Hematopoietic multipotent progenitor cell treated with erythropoietin and hydrocortisone succinate and interleukin-3 and kit ligand, for 15 days (in vitro differentiated cells): ENCODE measurements around the gene BPIFB2.
"Not testable (repeated sequence)": the region's sequence is repeated elsewhere in the genome, so short reads cannot be mapped to it uniquely, and the experiment has no call there.

Experiments
- DNase-seq: peaks from one replicate; pipeline ENCODE4 v3.0.0-alpha.2; 2015; ENCODE audit warnings: low spot score

The BPIFB2 gene

GRCh38 chr20:32970973-32971300 is 36.6 kb upstream of the BPIFB2 start:
- no peak for DNase-seq

DNA sequence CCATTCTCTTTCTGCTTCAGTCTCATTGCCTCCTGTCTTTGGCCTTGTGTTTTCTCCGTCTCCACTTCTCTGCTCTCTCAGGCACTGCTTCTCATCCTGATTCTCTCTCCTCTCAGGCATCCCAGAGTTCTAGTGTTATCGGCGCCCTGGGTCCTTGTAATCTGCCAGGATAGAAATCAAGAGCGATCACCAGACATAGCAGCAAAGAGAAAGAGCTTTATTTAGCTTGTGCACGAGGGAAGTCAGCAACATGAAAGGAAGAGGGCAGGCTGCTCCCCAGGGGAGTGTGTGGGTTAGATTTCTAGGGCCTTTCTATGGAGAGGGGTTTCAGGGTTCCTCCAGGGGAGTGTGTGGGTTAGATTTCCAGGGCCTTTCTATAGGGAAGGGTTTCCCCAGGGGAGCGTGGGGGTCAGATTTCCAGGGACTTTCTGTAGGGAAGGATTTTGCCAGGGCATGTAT is 35.8 kb upstream of the BPIFB2 start:
- no peak for DNase-seq

GRCh38 chr20:32972181-32973076 is 35.1 kb upstream of the BPIFB2 start:
- DNase-seq = no peak

DNA sequence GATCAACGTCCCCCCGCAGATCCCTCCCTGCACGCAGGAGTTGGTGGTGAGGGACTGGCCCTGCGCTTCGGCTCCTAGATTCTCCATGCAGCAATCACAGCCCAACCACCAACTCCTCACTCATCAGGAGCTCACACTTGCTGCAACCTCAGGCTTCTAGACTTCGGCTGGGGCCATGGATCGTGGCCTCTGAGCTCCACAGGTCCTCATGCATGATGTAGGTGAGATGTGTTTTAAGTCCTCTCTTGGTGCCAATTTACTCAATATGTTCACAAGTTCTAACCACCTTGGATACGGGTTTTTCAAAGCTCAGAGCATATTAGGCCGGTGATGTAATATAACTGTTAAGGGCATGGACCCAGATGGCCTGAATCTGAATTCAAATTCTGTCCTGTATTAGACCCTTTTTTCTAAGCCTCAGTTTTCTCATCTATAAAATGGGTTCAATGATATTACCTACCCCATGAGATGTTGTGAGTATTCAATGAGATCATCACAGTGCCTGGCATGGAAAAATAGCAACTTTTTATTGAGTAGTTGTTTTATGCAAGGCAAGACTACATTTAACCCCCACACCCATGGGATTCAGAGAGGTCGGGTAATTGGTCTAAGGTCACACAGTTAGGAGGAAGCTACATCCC is 34.3 kb upstream of the BPIFB2 start:
- DNase-seq = no peak

DNA sequence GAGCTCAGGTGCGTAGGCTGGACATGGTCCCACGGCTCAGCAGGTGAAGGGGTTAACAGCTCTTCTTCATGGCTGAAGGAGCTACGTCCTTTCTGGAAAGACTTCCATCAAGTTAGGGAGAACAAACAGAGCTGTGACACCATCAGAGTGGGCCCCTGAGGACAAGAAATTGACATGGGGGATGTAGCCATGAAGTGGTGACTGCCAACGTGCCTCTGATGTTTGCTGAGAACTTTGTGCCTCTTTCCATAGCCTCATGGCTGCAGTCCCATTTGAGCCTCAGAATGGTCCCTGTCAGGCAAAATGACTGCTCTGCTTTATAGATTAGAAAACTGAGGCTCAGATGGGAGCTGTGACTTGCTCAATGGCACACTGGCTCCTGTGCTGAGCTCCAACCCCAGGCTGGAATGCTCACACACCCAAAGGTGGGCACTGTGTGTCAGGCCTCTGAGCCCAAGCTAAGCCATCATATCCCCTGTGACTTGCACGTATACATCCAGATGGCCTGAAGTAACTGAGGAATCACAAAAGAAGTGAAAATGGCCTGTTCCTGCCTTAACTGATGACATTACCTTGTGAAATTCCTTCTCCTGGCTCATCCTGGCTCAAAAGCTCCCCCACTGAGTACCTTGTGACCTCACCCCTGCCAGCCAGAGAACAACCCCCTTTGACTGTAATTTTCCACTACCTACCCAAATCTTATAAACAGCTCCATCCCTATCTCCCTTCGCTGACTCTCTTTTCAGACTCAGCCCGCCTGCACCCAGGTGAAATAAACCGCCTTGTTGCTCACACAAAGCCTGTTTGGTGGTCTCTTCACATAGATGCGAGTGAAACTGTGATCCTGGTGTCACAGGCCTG is 33.1 kb upstream of the BPIFB2 start:
- not testable (repeated sequence) for DNase-seq

DNA sequence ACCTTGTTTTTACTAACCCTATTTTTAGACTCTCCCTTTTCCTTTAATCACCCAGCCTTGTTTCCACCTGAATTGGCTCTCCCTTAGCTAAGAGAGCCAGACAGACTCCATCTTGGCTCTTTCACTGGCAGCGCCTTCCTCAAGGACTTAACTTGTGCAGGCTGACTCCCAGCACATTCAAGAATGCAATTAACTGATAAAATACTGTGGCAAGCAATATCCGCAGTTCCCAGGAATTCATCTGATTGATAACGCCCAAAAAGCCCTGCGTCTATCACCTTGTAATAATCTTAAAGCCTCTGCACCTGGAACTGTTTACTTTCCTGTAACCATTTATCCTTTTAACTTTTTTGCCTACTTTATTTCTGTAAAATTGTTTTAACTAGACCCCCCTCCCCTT is 32.4 kb upstream of the BPIFB2 start:
- not testable (repeated sequence) for DNase-seq

GRCh38 chr20:32975698-32976674 is 31.5 kb upstream of the BPIFB2 start:
- DNase-seq = no peak

GRCh38 chr20:32976746-32977145 is 30.8 kb upstream of the BPIFB2 start:
- DNase-seq = no peak

DNA sequence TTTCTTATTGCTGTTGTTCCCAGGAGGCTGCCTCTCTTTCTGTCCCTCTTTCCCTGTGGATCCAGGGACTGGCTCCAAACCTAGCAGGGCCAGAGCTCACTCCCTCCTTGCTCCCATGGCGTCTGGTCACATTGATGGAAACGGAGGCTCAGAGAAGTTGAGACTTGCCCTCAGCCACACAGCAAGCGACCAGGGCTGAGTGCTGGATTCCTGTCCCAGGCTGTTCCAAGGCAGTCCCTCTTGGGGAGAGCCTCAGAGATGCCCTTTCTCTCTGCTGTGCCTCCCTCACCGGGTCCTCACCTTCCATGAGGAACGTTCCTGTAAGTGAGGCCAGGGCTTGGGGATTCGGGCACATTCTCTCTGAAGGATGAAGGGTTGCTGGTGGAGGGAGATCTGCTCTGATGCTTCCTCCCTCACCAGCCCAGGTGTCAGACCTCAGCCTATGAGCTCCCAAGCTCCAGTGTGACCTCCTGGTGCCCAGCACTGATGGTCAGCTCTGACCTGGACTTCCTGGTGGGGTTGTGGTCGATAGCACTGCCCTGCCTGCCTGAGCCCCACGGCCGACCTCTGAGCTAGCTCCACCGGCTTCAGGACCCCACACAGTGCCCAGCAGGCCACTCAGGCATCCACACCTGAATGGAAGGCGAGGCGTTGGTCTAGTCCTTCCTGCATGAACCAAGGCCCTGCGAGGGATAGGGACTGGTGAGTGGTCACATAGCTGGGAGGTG is 30.1 kb upstream of the BPIFB2 start:
- DNase-seq = no peak

DNA sequence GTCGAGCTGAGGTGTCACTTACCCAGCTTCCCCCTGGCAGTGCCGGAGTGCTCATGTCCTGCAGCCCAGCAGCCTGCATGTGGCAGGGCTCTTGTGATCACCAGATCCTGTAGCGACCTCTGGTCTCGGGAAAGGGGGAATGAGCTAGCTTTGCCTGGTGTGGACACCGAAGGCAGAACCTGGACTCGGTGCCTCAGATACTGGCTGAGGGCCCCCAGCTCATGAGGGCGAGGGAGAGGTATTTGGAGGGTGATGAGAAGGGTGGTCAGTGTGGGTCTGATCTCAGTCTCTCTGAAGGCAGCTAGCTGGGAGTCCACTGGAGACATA is 29.5 kb upstream of the BPIFB2 start:
- DNase-seq = no peak

- DNase-seq = no peak
Measured at GRCh38 chr20:32979201-32979998, 28.1 kb upstream of the BPIFB2 start.

GRCh38 chr20:32980131-32980941 is 27.2 kb upstream of the BPIFB2 start:
- DNase-seq = no peak

GRCh38 chr20:32980990-32981389 is 26.5 kb upstream of the BPIFB2 start:
- no peak for DNase-seq

DNA sequence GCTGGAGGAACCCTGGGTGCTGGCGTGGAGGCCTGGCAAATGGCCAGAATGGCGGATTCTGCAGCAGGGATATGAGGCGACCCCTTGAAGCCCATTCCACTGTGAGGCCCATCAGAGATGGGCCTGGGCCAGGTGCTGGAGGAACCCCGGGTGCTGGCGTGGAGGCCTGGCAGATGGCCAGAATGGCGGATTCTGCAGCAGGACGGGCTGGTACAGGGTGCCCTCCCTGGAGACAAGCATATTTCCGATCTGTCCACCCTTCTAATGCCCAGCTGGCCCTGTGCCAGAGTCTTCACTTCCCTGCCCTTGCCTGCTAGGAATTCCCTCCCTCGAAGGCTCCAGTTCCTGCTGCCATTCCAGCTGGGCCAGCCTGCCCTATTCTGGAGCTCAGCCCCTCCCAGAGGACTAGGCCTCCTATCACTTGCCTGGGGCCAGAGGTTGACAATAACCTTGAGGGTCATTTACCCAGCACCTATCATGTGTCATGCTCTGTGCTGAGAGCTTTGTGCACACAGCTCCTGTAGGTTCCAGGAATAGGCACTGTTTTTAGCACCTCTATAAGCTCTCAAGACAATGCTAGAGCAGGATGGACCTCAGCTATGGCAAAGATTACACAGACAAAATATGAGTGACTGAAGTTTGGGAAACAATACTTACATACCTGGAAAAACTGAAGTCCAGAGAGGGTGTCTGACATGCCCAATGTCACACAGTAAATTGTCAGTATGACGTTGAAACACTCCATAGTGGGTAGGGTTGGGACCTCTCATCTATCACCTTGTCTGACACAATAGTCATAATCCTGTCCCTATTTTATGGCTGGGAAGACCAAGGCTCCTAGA is 24.7 kb upstream of the BPIFB2 start:
- DNase-seq = no peak

DNA sequence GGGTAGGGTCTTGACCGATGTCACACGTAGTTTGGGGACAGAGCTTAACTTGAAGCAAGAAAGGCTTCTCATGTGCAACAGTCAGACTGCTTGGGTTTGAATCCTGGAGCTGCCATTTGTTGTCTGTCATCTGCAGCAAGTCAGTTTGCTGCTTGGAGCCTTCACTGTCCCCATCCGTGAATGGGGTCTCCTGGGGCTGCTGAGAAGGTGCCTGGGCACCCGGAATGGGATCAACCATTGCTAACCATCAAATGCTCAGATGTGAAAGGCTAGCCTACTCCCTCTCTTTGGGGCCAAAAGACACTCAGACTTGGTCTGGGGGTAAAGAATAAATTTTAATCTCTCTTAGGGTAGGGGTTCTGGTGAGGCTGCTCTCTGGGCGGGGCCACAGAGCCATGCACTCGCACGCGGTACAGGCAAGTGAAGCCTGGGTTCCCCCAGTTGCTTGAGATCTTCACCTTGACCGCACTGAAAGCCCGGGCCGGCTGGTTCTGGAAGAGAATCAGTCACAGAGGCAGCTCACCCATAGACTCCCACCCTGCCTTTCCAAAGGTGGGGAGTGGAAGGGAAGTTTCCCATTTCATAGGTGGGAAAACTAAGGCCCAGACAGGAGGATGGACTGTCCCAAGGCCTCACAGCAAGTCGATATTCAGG is 23.9 kb upstream of the BPIFB2 start:
- no peak for DNase-seq

- no peak for DNase-seq
Measured at GRCh38 chr20:32984196-32984595, 23.3 kb upstream of the BPIFB2 start.

DNA sequence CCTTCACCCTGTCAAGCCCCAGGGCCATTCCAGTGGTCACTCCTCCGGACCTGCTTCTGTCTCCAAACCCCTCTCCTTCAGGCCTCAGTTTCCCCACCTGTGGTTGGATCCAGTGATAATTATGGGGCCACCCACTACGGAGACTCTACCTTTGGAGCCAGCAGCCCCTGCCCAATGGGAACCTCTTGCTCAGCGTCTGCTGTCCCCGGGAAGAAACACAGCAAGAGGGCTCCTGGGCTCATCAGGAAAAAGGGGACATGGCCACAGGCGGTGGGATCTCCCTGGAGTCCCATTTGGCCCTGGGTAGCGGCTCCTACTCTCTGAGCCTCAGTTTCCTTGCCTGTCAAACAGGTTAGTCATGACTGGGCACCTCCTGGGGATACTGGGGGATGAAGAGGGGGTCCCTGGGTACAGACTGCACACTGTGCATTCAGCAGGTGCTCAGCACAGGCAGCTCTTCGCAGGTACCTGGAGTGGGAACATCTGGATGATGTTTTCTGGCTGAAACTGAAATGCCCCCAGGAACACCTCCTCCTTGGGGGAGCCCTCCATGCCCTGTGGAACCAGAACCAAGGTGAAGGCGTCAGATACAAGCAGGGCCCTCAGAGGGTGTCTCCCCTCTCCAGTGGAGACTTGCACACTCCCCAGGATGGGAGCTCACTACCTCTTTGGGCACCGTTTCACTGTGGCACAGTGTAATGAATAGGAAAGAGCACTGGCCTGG is 22.7 kb upstream of the BPIFB2 start:
- no peak for DNase-seq
